Measurements from ENCODE around the gene SASH1. TPM values are rescaled to one million over a fixed set of nuclear protein-coding genes. Genes with fewer than 3 reads are reported as not detected.

Gene SASH1
- total RNA-seq, 1 donor from 2014 or later, result 15.5 TPM

DNA sequence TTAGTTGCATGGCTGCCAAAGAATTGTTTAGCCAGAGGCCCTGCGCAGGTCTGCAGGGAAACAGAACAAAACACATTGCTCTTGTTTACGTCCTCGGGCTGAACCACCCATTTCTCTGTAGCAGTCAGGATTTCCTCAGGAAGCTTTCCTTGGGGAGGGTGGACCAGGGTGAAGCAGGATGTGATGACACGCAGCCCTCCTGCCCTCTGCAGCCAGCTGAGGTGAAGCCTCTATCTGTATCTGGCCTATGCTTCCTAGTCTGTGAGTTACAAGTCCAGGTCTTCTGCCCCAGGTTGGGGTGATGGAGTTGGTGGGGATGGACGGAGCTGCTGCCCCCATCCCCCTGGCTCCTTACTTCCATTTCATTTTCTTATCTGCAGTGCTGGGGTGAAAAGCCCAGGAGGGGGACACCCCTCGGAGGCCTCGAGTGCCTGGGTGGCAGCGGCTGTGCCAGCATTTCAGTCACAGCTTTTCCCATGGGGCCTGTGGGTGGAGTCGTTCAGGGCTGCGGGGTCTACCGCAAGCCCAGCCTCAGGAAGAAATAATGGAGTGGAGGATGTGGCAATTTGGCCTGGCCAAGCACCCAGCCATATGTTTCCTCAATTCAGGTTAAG, 24.9 kb downstream of the SASH1 start:
- TF ChIP-seq EZH2 (IDR thresholded peaks at IDR 0.05; ENCODE audit: insufficient read depth, low read length), result no peak
- TF ChIP-seq, protein P1, sequence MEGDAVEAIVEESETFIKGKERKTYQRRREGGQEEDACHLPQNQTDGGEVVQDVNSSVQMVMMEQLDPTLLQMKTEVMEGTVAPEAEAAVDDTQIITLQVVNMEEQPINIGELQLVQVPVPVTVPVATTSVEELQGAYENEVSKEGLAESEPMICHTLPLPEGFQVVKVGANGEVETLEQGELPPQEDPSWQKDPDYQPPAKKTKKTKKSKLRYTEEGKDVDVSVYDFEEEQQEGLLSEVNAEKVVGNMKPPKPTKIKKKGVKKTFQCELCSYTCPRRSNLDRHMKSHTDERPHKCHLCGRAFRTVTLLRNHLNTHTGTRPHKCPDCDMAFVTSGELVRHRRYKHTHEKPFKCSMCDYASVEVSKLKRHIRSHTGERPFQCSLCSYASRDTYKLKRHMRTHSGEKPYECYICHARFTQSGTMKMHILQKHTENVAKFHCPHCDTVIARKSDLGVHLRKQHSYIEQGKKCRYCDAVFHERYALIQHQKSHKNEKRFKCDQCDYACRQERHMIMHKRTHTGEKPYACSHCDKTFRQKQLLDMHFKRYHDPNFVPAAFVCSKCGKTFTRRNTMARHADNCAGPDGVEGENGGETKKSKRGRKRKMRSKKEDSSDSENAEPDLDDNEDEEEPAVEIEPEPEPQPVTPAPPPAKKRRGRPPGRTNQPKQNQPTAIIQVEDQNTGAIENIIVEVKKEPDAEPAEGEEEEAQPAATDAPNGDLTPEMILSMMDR (IDR thresholded peaks at IDR 0.05; ENCODE audit: insufficient read depth, low read depth, low read length), result no peak
- peaks cover 7% of the 10 kb centered on the region for H3K79me2 ChIP-seq (ENCODE audit: insufficient read depth, low read length)
- no peak overlapping the region for H3K27ac ChIP-seq (ENCODE audit: low read depth, low read length)
- Mint-ChIP-seq H3K27me3 (ENCODE audit: low read depth, unreplicated experiment) (no peaks in the 10 kb centered on the region), H3K27ac (ENCODE audit: unreplicated experiment) (no peak overlapping the region), H3K9me3 (ENCODE audit: unreplicated experiment) (no peaks in the 10 kb centered on the region), H3K4me1 (ENCODE audit: low read depth, unreplicated experiment) (peaks cover 13% of the 10 kb centered on the region), H3K4me3 (ENCODE audit: unreplicated experiment) (no peak overlapping the region), H3K36me3 (ENCODE audit: low read depth, unreplicated experiment) (no peaks in the 10 kb centered on the region)
- no peak overlapping the region for H3K4me2 ChIP-seq (ENCODE audit: low read length)
- H3K36me3 ChIP-seq (ENCODE audit: insufficient read depth, low read length), result no peaks in the 10 kb centered on the region
- H3K27me3 ChIP-seq (ENCODE audit: insufficient read depth, low read length), result no peaks in the 10 kb centered on the region
- no peak for DNase-seq (ENCODE audit: low read depth)
- no peak overlapping the region for H3K9ac ChIP-seq (ENCODE audit: low read length)
- H3K9me3 ChIP-seq (ENCODE audit: insufficient read depth, low read depth, low read length), result no peaks in the 10 kb centered on the region
- H2AFZ ChIP-seq (ENCODE audit: low read depth, low read length), result no peak overlapping the region
- H3K4me1 ChIP-seq (ENCODE audit: insufficient read depth, low read length), result peaks cover 12% of the 10 kb centered on the region
- no peaks in the 10 kb centered on the region for H4K20me1 ChIP-seq (ENCODE audit: insufficient read depth, low read length)
- H3K4me3 ChIP-seq (ENCODE audit: insufficient read depth, low read depth, low read length), result no peak overlapping the region
- FAIRE-seq, result no peak

DNA sequence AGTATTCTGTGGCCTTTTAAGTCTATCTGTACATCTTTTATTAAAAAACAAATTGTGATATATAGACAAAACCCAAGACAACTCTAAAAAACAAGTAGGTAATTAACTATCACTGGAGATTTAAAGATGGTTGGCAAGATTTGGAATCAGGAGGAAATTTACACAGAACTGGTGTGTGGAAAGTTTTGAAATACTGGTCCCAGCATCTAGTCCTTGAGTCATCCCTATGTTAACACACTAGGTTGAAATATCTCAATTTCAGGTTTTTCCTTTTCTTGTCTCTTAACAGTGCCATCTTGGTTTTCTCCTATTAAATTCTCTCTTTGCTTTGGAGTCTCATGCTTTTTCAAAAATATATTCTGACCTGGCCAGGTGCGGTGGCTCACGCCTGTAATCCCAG, 27.5 kb downstream of the SASH1 start:
- no peak overlapping the region for H3K4me2 ChIP-seq (ENCODE audit: low read length)
- H3K27me3 ChIP-seq (ENCODE audit: insufficient read depth, low read length), result no peaks in the 10 kb centered on the region
- no peak overlapping the region for H3K27ac ChIP-seq (ENCODE audit: low read depth, low read length)
- no peak overlapping the region for H3K4me3 ChIP-seq (ENCODE audit: insufficient read depth, low read depth, low read length)
- H3K79me2 ChIP-seq (ENCODE audit: insufficient read depth, low read length), result peaks cover 7% of the 10 kb centered on the region
- H3K36me3 ChIP-seq (ENCODE audit: insufficient read depth, low read length), result no peaks in the 10 kb centered on the region
- no peaks in the 10 kb centered on the region for H3K36me3 Mint-ChIP-seq (ENCODE audit: low read depth, unreplicated experiment)
- no peaks in the 10 kb centered on the region for H3K27me3 Mint-ChIP-seq (ENCODE audit: low read depth, unreplicated experiment)
- FAIRE-seq, result no peak
- no peak overlapping the region for H3K9ac ChIP-seq (ENCODE audit: low read length)
- no peak for DNase-seq (ENCODE audit: low read depth)
- no peaks in the 10 kb centered on the region for H3K9me3 ChIP-seq (ENCODE audit: insufficient read depth, low read depth, low read length)
- no peaks in the 10 kb centered on the region for H3K9me3 Mint-ChIP-seq (ENCODE audit: unreplicated experiment)
- H2AFZ ChIP-seq (ENCODE audit: low read depth, low read length), result no peak overlapping the region
- no peak overlapping the region for H3K27ac Mint-ChIP-seq (ENCODE audit: unreplicated experiment)
- TF ChIP-seq, protein P1 (IDR thresholded peaks at IDR 0.05; ENCODE audit: insufficient read depth, low read depth, low read length), result no peak
- no peak for TF ChIP-seq EZH2 (IDR thresholded peaks at IDR 0.05; ENCODE audit: insufficient read depth, low read length)
- peaks cover 3% of the 10 kb centered on the region for H3K4me1 ChIP-seq (ENCODE audit: insufficient read depth, low read length)
- no peaks in the 10 kb centered on the region for H4K20me1 ChIP-seq (ENCODE audit: insufficient read depth, low read length)
- H3K4me3 Mint-ChIP-seq (ENCODE audit: unreplicated experiment), result no peak overlapping the region
- peaks cover 4% of the 10 kb centered on the region for H3K4me1 Mint-ChIP-seq (ENCODE audit: low read depth, unreplicated experiment)

DNA sequence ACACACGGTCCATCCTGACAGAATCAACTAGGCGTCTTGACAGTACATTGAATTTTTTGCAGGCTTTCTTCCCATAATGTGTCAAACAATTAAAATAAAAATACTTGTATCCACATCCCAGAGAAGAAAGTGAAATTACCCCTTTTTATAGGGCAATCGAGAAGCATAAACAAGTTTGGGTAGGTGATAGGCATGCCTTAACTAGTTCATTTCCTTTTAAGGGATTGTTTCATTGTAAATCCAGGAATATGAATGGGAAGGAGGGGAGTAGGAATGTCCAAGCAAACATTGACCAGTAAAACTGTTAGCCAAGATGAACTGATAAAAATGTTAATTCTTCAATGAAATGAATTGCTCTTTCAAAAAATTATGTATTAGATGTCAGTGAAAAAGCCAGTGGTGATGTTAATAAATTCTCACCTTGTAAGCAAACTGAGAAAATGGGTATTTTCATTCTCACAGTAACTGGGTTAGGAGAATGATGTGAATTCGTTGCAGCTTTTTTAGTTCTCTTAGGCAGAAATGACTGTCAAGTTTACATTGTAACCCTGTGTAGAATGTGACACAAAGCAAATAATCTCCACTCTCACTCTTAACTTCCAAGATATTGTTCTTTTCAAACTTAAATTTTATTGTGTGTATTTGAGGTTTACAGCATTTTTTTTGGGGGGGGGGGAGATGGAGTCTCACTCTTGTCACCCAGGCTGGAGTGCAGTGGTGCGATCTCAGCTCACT, 31.6 kb downstream of the SASH1 start:
- no peak for FAIRE-seq
- no peak overlapping the region for H3K4me3 Mint-ChIP-seq (ENCODE audit: unreplicated experiment)

More for the DNA sequence above, 31.6 kb downstream of the SASH1 start:
- H3K4me1 ChIP-seq (ENCODE audit: insufficient read depth, low read length), result no peaks in the 10 kb centered on the region
- TF ChIP-seq, protein P1 (IDR thresholded peaks at IDR 0.05; ENCODE audit: insufficient read depth, low read depth, low read length), result no peak
- no peak for TF ChIP-seq EZH2 (IDR thresholded peaks at IDR 0.05; ENCODE audit: insufficient read depth, low read length)
- H3K4me2 ChIP-seq (ENCODE audit: low read length), result no peak overlapping the region
- Mint-ChIP-seq H3K4me1 (ENCODE audit: low read depth, unreplicated experiment) (peaks cover 2% of the 10 kb centered on the region), H3K9me3 (ENCODE audit: unreplicated experiment) (no peaks in the 10 kb centered on the region), H3K27ac (ENCODE audit: unreplicated experiment) (no peak overlapping the region), H3K36me3 (ENCODE audit: low read depth, unreplicated experiment) (no peaks in the 10 kb centered on the region), H3K27me3 (ENCODE audit: low read depth, unreplicated experiment) (no peaks in the 10 kb centered on the region)
- no peaks in the 10 kb centered on the region for H3K36me3 ChIP-seq (ENCODE audit: insufficient read depth, low read length)
- no peak overlapping the region for H3K27ac ChIP-seq (ENCODE audit: low read depth, low read length)
- no peak overlapping the region for H3K4me3 ChIP-seq (ENCODE audit: insufficient read depth, low read depth, low read length)
- DNase-seq (ENCODE audit: low read depth), result no peak
- H3K9me3 ChIP-seq (ENCODE audit: insufficient read depth, low read depth, low read length), result no peaks in the 10 kb centered on the region
- H4K20me1 ChIP-seq (ENCODE audit: insufficient read depth, low read length), result no peaks in the 10 kb centered on the region
- H3K27me3 ChIP-seq (ENCODE audit: insufficient read depth, low read length), result no peaks in the 10 kb centered on the region
- H2AFZ ChIP-seq (ENCODE audit: low read depth, low read length), result no peak overlapping the region
- H3K9ac ChIP-seq (ENCODE audit: low read length), result no peak overlapping the region
- H3K79me2 ChIP-seq (ENCODE audit: insufficient read depth, low read length), result peaks cover 7% of the 10 kb centered on the region

All from astrocyte (in vitro differentiated cells and primary cell).